HepG2 (cell line): Measurements from ENCODE around the gene GRAMD2A. TPM values are rescaled to one million over a fixed set of nuclear protein-coding genes. Genes with fewer than 3 reads are reported as not detected.

Experiments
- CENPT ChIP-seq: sonication (generic); formaldehyde crosslinking; IDR thresholded peaks from 2 replicates; pipeline ENCODE4 v1.8.0; 2022; ENCODE audit warnings: low read depth, mild to moderate bottlenecking, moderate library complexity, missing genetic modification reagents
- CSRNP2 ChIP-seq: sonication (generic); formaldehyde crosslinking; conservative IDR thresholded peaks from 2 replicates; pipeline ENCODE4 v1.8.0; 2022; ENCODE audit warnings: low read depth, missing genetic modification reagents
- E2F2 ChIP-seq: sonication (generic); formaldehyde crosslinking; IDR thresholded peaks from 2 replicates; pipeline ENCODE4 v1.4.0; 2020; ENCODE audit warnings: missing genetic modification reagents, borderline replicate concordance
- HMG20B ChIP-seq: conservative IDR thresholded peaks from 2 replicates; pipeline ENCODE4 v1.6.1; 2016; ENCODE audit warnings: missing genetic modification reagents, missing compliant biosample characterization
- MLX ChIP-seq: IDR thresholded peaks from 2 replicates; pipeline ENCODE4 v1.6.1; 2016
- NR2F1 ChIP-seq, 2 experiments: fragments of 450-650 bp in 1 of 2; formaldehyde crosslinking in 1 of 2; IDR thresholded peaks; 2 replicates each; pipeline versions ENCODE4 v1.5.0 to v1.6.1; 2016 to 2020; ENCODE audit warnings: mild to moderate bottlenecking in 1 of 2, missing compliant biosample characterization in 1 of 2, missing genetic modification reagents in 1 of 2, moderate library complexity in 1 of 2
- NR2F2 ChIP-seq: IDR thresholded peaks from 2 replicates; pipeline ENCODE4 v1.6.1; 2012; ENCODE audit warnings: low read depth, inconsistent platforms, borderline replicate concordance
- RAD51 ChIP-seq: fragments of 450-650 bp; IDR thresholded peaks from 2 replicates; pipeline ENCODE4 v1.6.1; 2016; ENCODE audit warnings: borderline replicate concordance
- TFE3 ChIP-seq: IDR thresholded peaks from 2 replicates; pipeline ENCODE4 v1.6.1; 2016
- ZBED4 ChIP-seq: sonication (generic); formaldehyde crosslinking; IDR thresholded peaks from 2 replicates; pipeline ENCODE4 v1.4.0; 2020; ENCODE audit warnings: missing genetic modification reagents, borderline replicate concordance
- ZFYVE20 ChIP-seq: sonication (generic); formaldehyde crosslinking; IDR thresholded peaks from 2 replicates; pipeline ENCODE4 v1.8.0; 2023; ENCODE audit warnings: low read depth, mild to moderate bottlenecking, moderate library complexity, missing genetic modification reagents, borderline replicate concordance
- ZNF839 ChIP-seq: sonication (generic); formaldehyde crosslinking; IDR thresholded peaks from 2 replicates; pipeline ENCODE4 v1.4.0; 2020; ENCODE audit warnings: missing genetic modification reagents, mild to moderate bottlenecking, borderline replicate concordance
- ZSCAN25 ChIP-seq: sonication (generic); formaldehyde crosslinking; IDR thresholded peaks from 2 replicates; pipeline ENCODE4 v1.8.0; 2022; ENCODE audit warnings: mild to moderate bottlenecking, missing genetic modification reagents
- polyA plus RNA-seq, 8 experiments: library from polyadenylated mRNA; depleted of rRNA in 3 of 8; stranded (reverse) in 7 of 8; unstranded in 1 of 8; fragments of >200 nt; fragmentation: Illumina TruSeq in 4 of 8; extraction: Trizol in 4 of 8; gene quantifications; 2 replicates each; pipeline versions ENCODE4 v1.2.1 to v1.2.3, GENCODE V29; 2011 to 2016; ENCODE audit warnings: low read depth in 4 of 8, missing spikeins in 1 of 8, mixed read lengths in 1 of 8; ENCODE audit not compliant: insufficient read depth in 1 of 8
- total RNA-seq, 5 experiments: library from RNA; depleted of rRNA; stranded (reverse); fragments of >200 nt; fragmentation: Illumina TruSeq; extraction: Trizol; gene quantifications; 2 replicates each; pipeline ENCODE4 v1.2.3, GENCODE V29; 2016; ENCODE audit warnings: low read depth in 1 of 5

GRAMD2A gene
- total and polyA plus RNA-seq, 2 of the 13 experiments (the other 11 are each of a cell fraction or from before 2014, with no cell fraction given) = 0.04 TPM; not detected in 1

GRCh38 chr15:72199205-72199515 lies 1.6 kb upstream of the GRAMD2A start (continued):
- TF ChIP-seq ZBED4 (CRISPR knock-in tag) = no peak
- TF ChIP-seq MLX (CRISPR knock-in tag) = no peak
- no peak for TF ChIP-seq ZNF839 (CRISPR knock-in tag)
- TF ChIP-seq NR2F1 (CRISPR knock-in tag; IDR thresholded peaks at IDR 0.05) = no peak
- no peak for TF ChIP-seq CENPT (CRISPR knock-in tag)
- TF ChIP-seq TFE3 (CRISPR knock-in tag) = no peak
- TF ChIP-seq HMG20B (CRISPR knock-in tag) = no peak
- no peak for TF ChIP-seq RAD51
- no peak for TF ChIP-seq CSRNP2 (CRISPR knock-in tag)
- no peak for TF ChIP-seq E2F2 (CRISPR knock-in tag)
- no peak for TF ChIP-seq NR2F2
- TF ChIP-seq ZFYVE20 (CRISPR knock-in tag) = no peak
- TF ChIP-seq ZSCAN25 (CRISPR knock-in tag) = no peak
